22Rv1 (cell line): Measurements from ENCODE around the gene CHD2.

Source experiments
- ZFX ChIP-seq: fragments of 450-650 bp; IDR thresholded peaks from 2 replicates; pipeline ENCODE4 v1.6.1; 2017; ENCODE audit warnings: antibody characterized with exemption, borderline replicate concordance
- TF ChIP-seq, protein P1 (sequence below): fragments of 450-650 bp; IDR thresholded peaks from 2 replicates; pipeline ENCODE4 v1.5.1; 2017; ENCODE audit warnings: mild to moderate bottlenecking

DNA sequence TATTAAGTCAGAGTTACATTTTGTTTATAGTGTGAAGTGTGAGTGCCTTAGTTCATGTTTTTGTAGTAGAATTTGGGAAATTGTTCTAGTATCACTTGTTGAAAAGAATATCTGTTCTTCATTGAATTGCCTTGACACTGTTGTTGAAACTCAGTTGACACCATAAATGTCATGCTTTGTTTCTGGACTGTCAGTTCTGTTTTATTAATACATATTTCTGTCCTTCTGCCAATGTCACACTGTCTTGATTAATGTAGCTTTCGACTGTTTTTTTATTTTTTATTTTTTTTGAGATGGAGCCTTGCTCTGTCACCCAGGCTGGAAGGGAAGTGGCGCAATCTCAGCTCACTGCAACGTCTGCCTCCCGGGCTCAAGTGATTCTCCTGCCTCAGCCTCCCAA is 59.1 kb downstream of the CHD2 start:
- TF ChIP-seq, protein P1, sequence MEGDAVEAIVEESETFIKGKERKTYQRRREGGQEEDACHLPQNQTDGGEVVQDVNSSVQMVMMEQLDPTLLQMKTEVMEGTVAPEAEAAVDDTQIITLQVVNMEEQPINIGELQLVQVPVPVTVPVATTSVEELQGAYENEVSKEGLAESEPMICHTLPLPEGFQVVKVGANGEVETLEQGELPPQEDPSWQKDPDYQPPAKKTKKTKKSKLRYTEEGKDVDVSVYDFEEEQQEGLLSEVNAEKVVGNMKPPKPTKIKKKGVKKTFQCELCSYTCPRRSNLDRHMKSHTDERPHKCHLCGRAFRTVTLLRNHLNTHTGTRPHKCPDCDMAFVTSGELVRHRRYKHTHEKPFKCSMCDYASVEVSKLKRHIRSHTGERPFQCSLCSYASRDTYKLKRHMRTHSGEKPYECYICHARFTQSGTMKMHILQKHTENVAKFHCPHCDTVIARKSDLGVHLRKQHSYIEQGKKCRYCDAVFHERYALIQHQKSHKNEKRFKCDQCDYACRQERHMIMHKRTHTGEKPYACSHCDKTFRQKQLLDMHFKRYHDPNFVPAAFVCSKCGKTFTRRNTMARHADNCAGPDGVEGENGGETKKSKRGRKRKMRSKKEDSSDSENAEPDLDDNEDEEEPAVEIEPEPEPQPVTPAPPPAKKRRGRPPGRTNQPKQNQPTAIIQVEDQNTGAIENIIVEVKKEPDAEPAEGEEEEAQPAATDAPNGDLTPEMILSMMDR = no peak
- no peak for TF ChIP-seq ZFX
